HL-60 (cell line): ENCODE results near the gene EYA2.

Source experiments
- DNase-seq, 2 experiments: peaks; one replicate each; pipeline ENCODE4 v3.0.0-alpha.2; 2010 to 2020; ENCODE audit warnings: low read depth in 1 of 2, low spot score in 1 of 2
- H3K27ac ChIP-seq: fragments of 250-450 bp; sonication (Bioruptor Pico); replicated peaks from 2 replicates; pipeline ENCODE4 v1.5.1; 2020; ENCODE audit warnings: mild to moderate bottlenecking, moderate library complexity
- H3K27me3 ChIP-seq: fragments of 250-450 bp; sonication (Bioruptor Pico); 2 replicates; pipeline ENCODE4 v1.5.1; 2021; ENCODE audit warnings: mild to moderate bottlenecking, moderate library complexity; ENCODE audit not compliant: insufficient read depth, poor library complexity, severe bottlenecking
- H3K4me3 ChIP-seq: replicated peaks from 2 replicates; pipeline ENCODE4 v1.5.1; 2011; ENCODE audit warnings: mild to moderate bottlenecking, control low read depth, low read length; ENCODE audit not compliant: insufficient read depth
- CTCF ChIP-seq: IDR thresholded peaks from one replicate; pipeline ENCODE4 v1.5.1; 2011; ENCODE audit warnings: low read length, control low read depth, inconsistent platforms; ENCODE audit not compliant: insufficient read depth
- GABPA ChIP-seq: IDR thresholded peaks from 2 replicates; pipeline ENCODE4 v1.6.1; 2012; ENCODE audit warnings: low read depth
- POLR2AphosphoS5 ChIP-seq: IDR thresholded peaks from 2 replicates; pipeline ENCODE4 v1.6.1; 2012; ENCODE audit warnings: low read depth
- SPI1 ChIP-seq: IDR thresholded peaks from 2 replicates; pipeline ENCODE4 v1.6.1; 2012; ENCODE audit warnings: low read depth, mild to moderate bottlenecking, borderline replicate concordance
- TF ChIP-seq, protein P1 (sequence below): IDR thresholded peaks from 2 replicates; pipeline ENCODE4 v1.6.1; 2012; ENCODE audit warnings: low read depth; ENCODE audit not compliant: insufficient replicate concordance

EYA2 gene

DNA sequence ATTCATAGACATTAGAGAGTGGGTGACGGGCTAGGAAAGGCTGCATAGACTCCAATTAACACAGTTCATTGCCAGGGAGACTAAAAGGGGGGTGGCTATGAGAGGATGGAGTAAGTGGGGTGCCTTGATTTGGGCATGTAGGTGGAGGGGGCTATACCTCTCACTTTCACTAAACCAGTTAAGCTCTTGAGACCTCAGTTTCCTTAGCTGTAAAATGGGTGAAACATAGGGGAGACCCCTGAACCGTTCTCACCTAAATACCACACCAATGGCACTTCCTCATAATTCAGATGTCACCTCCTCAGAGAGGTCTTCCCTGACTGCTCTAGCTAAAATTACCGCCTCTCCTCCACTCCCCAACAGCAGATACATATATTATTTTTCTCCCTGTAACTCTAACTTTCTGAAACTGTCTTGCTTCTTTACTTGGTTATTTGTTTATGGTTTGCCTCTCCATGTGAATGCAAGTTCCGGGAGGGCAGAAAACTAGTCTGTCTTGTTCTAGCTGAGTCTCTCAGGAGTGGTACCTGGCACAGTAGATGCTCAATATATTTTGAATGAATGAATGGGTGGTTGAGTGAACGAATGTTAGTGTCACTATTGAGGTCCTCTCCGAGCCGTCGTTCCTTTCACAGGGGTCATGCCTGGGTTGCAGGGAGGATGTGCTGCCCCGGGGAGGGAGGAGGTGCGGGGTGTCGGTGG is 615 bp upstream of the EYA2 start:
- peaks cover 43% of the 10 kb centered on the region for H3K27me3 ChIP-seq
- TF ChIP-seq, protein P1, sequence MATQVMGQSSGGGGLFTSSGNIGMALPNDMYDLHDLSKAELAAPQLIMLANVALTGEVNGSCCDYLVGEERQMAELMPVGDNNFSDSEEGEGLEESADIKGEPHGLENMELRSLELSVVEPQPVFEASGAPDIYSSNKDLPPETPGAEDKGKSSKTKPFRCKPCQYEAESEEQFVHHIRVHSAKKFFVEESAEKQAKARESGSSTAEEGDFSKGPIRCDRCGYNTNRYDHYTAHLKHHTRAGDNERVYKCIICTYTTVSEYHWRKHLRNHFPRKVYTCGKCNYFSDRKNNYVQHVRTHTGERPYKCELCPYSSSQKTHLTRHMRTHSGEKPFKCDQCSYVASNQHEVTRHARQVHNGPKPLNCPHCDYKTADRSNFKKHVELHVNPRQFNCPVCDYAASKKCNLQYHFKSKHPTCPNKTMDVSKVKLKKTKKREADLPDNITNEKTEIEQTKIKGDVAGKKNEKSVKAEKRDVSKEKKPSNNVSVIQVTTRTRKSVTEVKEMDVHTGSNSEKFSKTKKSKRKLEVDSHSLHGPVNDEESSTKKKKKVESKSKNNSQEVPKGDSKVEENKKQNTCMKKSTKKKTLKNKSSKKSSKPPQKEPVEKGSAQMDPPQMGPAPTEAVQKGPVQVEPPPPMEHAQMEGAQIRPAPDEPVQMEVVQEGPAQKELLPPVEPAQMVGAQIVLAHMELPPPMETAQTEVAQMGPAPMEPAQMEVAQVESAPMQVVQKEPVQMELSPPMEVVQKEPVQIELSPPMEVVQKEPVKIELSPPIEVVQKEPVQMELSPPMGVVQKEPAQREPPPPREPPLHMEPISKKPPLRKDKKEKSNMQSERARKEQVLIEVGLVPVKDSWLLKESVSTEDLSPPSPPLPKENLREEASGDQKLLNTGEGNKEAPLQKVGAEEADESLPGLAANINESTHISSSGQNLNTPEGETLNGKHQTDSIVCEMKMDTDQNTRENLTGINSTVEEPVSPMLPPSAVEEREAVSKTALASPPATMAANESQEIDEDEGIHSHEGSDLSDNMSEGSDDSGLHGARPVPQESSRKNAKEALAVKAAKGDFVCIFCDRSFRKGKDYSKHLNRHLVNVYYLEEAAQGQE: no peak
- TF ChIP-seq GABPA: no peak
- H3K27ac ChIP-seq: no peak overlapping the region
- no peak for DNase-seq
- no peak overlapping the region for H3K4me3 ChIP-seq

- TF ChIP-seq SPI1 (no peak), POLR2AphosphoS5 (no peak), CTCF (no peak), GABPA (no peak)
- TF ChIP-seq, protein P1: no peak
- peaks cover 45% of the 10 kb centered on the region for H3K27me3 ChIP-seq
- DNase-seq: no peak
- no peak overlapping the region for H3K27ac ChIP-seq
- no peak overlapping the region for H3K4me3 ChIP-seq
These were observed 595 bp downstream of the EYA2 start for GRCh38 chr20:46894971-46895905.

- Histone ChIP-seq H3K27me3 (peaks cover 47% of the 10 kb centered on the region), H3K4me3 (no peak overlapping the region), H3K27ac (no peak overlapping the region)
- no peak for DNase-seq
- TF ChIP-seq POLR2AphosphoS5: no peak
- TF ChIP-seq CTCF: no peak
- TF ChIP-seq GABPA: no peak
- no peak for TF ChIP-seq SPI1
- TF ChIP-seq, protein P1: no peak
These were observed 1.2 kb downstream of the EYA2 start for GRCh38 chr20:46895906-46896242.
